AG04450 (cell line): ENCODE results near the gene FUT6. TPM values are rescaled to one million over a fixed set of nuclear protein-coding genes. Genes with fewer than 3 reads are reported as not detected.

Source experiments
- CTCF ChIA-PET: fragments of 300-600, 350-600 bp; formaldehyde crosslinking; extraction: SDS; loops from one replicate; lab custom pipeline; 2022; ENCODE audit warnings: antibody characterized with exemption, inconsistent platforms; lab: Charles Lee
- POLR2A ChIA-PET: fragments of 350-600 bp; formaldehyde crosslinking; extraction: SDS; loops from one replicate; lab custom pipeline; 2021; ENCODE audit warnings: antibody characterized with exemption, inconsistent platforms; lab: Yijun Ruan, JAX
- DNase-seq: peaks from one replicate; pipeline ENCODE4 v3.0.0-alpha.2; 2011; ENCODE audit warnings: low read depth, low spot score
- H3K27ac ChIP-seq: one replicate; pipeline ENCODE4 v1.5.1; 2012; ENCODE audit warnings: low read depth, low read length, control low read depth
- H3K27me3 ChIP-seq: one replicate; pipeline ENCODE4 v1.6.0; 2012; ENCODE audit warnings: low read length; ENCODE audit not compliant: control insufficient read depth, insufficient read depth
- H3K4me3 ChIP-seq: 2 replicates; pipeline ENCODE4 v1.5.1; 2011; ENCODE audit warnings: mild to moderate bottlenecking, low read depth, low read length, control low read depth
- H3K9me3 ChIP-seq: 2 replicates; pipeline ENCODE4 v1.5.1; 2012; ENCODE audit warnings: low read length; ENCODE audit not compliant: control insufficient read depth, insufficient read depth
- polyA plus RNA-seq: library from polyadenylated mRNA; depleted of rRNA; stranded (reverse); fragments of >200 nt; gene quantifications from 2 replicates; pipeline ENCODE4 v1.2.3, GENCODE V29; 2011
- TF ChIP-seq, protein P1 (sequence below): IDR thresholded peaks from 2 replicates; pipeline ENCODE4 v1.5.1; 2011; ENCODE audit warnings: low read depth, low read length, control low read depth, inconsistent platforms

The FUT6 gene
- polyA plus RNA-seq, 1 experiment = not detected

DNA sequence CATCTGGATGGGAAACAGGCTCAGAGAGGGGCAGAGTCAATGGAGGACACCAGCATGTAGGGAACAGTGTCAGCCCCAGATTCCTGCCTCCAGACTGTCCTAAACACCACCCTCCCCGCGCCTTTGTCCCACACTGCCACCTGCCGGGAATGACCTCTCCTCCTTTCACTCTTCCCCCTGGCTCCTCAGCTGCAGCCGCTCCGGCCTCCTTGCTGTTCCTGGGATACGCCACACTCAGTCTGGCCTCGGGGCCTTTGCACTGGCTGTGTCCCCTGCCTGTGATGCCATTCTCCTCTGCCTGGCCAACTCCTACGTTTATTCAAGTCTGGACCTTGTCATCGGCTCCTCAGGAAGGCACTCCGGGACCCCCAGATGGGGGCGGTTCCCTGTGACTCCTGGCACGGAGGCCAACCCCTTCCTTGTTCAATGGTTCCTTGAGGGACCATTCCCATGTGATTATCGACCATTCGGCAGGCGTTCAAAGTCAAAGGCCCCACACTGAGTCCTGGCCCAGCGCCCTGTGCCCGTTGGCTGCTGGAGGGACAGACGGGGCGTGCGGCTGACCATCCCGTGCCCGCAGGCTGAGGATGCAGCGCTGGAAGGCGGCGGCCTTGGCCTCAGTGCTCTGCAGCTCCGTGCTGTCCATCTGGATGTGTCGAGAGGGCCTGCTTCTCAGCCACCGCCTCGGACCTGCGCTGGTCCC, 15.8 kb downstream of the FUT6 start:
- no peak for DNase-seq
- TF ChIP-seq, protein P1, sequence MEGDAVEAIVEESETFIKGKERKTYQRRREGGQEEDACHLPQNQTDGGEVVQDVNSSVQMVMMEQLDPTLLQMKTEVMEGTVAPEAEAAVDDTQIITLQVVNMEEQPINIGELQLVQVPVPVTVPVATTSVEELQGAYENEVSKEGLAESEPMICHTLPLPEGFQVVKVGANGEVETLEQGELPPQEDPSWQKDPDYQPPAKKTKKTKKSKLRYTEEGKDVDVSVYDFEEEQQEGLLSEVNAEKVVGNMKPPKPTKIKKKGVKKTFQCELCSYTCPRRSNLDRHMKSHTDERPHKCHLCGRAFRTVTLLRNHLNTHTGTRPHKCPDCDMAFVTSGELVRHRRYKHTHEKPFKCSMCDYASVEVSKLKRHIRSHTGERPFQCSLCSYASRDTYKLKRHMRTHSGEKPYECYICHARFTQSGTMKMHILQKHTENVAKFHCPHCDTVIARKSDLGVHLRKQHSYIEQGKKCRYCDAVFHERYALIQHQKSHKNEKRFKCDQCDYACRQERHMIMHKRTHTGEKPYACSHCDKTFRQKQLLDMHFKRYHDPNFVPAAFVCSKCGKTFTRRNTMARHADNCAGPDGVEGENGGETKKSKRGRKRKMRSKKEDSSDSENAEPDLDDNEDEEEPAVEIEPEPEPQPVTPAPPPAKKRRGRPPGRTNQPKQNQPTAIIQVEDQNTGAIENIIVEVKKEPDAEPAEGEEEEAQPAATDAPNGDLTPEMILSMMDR = no peak
- H3K4me3 ChIP-seq = no peak overlapping the region
- ChIA-PET POLR2A (no interaction called here), CTCF (interaction anchor here (1.9 kb wide), 1 partner anchor 19 kb away, joined by 7 read pairs; the partner anchor contains the start of gene NRTN)
- peaks cover 5% of the 10 kb centered on the region for H3K27me3 ChIP-seq
- no peak overlapping the region for H3K27ac ChIP-seq
- H3K9me3 ChIP-seq = no peaks in the 10 kb centered on the region; the same call in 1 of the 2 replicates

DNA sequence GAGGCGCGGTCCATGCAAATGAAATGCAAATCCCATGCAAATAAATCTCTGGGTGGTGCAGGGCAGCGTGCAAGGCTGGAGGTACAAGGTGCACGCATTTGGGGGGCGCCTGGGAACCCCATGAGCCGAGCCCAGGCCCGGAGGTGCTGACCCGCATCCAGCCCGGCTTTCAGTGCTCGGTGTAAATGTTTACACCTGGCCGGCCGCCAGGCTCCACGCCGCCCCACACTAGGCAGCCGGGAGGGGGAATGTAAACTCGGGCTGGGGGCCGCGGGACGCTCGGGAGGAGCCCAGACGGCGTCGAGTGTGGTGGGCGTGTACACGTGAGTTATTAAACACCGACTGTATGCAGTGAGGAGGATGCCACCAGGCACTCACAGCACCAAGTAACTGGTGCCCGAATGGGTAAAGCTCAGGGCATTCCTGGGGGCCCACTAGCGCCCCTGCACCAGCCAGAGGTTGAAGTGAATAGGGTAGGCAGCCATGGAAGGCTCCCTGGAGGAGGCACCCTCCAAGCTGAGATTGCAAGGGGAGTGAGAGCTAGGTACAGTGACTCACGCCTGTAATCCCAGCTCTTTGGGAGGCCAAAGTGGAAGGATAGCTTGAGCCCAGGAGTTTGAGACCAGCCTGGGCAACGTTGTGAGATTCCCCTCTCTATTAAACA, 17.2 kb downstream of the FUT6 start:
- H3K27ac ChIP-seq = no peak overlapping the region
- POLR2A ChIA-PET = no interaction called here
- H3K27me3 ChIP-seq = peaks cover 4% of the 10 kb centered on the region
- CTCF ChIA-PET = interaction anchor here (2.6 kb wide), 1 partner anchor 18 kb away, joined by 25 read pairs; the partner anchor contains the start of gene NRTN
- no peak overlapping the region for H3K4me3 ChIP-seq
- TF ChIP-seq, protein P1 = no peak
- DNase-seq = no peak
- H3K9me3 ChIP-seq = no peaks in the 10 kb centered on the region; the same call in 1 of the 2 replicates

DNA sequence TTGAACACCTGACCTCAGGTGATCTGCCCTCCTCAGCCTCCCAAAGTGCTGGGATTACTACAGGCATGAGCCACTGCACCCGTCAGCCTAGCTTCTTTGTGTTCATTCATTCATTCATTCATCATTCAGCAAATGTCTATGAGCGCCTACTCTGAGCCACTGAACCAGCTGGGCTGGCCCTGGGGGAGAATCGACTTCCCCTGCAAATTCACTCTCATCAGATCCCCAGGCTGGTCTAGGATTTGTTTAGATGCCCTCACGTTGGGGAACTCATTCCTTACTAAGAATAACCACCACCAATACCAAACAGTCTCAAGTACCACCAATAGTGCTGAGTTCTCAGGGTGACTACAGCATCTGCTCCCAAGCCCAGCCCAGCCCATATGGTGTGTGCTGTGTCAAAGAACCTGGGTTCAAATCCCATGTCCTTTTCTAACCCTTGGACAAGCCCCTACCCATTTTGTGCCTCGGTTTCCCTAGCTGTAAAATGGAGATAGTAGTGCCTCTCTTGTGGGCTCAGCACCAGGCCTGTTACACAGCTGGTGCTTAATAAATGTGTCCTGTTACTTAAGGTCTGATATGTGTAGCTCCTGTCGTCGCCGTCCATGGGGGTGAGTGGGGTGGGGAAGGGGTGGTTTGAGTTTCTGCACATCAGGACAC, 17.9 kb downstream of the FUT6 start:
- H3K9me3 ChIP-seq = no peaks in the 10 kb centered on the region; the same call in 1 of the 2 replicates
- TF ChIP-seq, protein P1 = no peak
- ChIA-PET CTCF (interaction anchor here (2.6 kb wide), 1 partner anchor 17 kb away, joined by 25 read pairs; the partner anchor contains the start of gene NRTN), POLR2A (no interaction called here)
- H3K4me3 ChIP-seq = no peak overlapping the region
- DNase-seq = no peak
- H3K27ac ChIP-seq = no peak overlapping the region
- peaks cover 5% of the 10 kb centered on the region for H3K27me3 ChIP-seq

DNA sequence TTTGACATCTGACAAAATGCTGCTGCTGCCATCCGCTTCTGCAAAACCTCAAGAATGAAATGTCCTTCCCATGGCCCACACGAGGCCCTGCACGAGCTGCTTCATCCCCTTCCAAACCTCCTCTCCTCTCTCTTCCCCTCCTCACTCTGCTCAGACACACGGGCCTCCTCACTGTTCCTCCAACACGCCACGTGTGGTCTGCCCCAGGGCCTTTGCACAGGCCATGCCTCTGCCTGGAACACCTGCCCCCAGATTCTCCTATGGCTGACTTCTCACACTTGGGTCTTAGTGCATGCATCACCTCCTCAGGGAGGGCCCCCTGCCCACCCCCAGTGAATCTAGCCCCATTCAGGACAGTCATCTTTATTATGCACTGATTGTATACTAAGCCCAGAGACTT, 18.7 kb downstream of the FUT6 start:
- no peak for DNase-seq
- H3K27me3 ChIP-seq = peaks cover 5% of the 10 kb centered on the region
- no peaks in the 10 kb centered on the region; the same call in 1 of the 2 replicates for H3K9me3 ChIP-seq
- CTCF ChIA-PET = interaction anchor here (0.6 to 2.6 kb wide), 2 partner anchors 17 to 1479 kb away, joined by 5 to 25 read pairs; partner anchors contain the start of gene NRTN
- no peak overlapping the region for H3K27ac ChIP-seq
- POLR2A ChIA-PET = interaction anchor here (0.6 kb wide), 1 partner anchor 28 kb away, joined by 3 read pairs; no protein-coding TSS in a partner anchor
- TF ChIP-seq, protein P1 = no peak
- H3K4me3 ChIP-seq = no peak overlapping the region
